SH-SY5Y (cell line): ENCODE data around the gene EBF3.

ENCODE experiments used
- GATA2 ChIP-seq: IDR thresholded peaks from 2 replicates; pipeline ENCODE4 v1.6.1; 2011; ENCODE audit warnings: mild to moderate bottlenecking, low read depth, low read length
- GATA3 ChIP-seq: IDR thresholded peaks from 2 replicates; pipeline ENCODE4 v1.6.1; 2011; ENCODE audit warnings: low read depth, mild to moderate bottlenecking, low read length, moderate library complexity

DNA sequence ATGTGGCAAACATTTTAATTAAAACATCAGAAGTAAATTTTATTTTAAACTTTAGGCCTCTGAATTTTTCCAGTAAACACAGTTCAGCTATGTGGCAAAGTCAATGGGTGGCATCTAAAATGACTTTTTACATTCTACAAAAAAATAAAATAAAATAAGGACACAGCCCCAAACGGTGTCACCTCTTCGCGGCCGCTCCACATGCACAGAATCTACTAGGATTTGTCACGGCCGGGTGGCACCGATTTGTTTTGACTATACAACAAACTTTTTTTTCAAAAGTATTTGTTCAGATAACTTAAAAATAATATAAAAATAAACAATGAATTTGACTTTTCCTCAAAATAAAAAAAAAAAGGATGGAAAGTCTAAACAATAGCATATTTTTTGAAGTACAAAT is 127.8 kb downstream of the EBF3 start:
- no peak for TF ChIP-seq GATA2
- no peak for TF ChIP-seq GATA3
